ENCODE data around the gene LRBA. TPM values are rescaled to one million over a fixed set of nuclear protein-coding genes. Genes with fewer than 3 reads are reported as not detected.

Gene LRBA
- total RNA-seq, 2 donors from 2014 or later: 55.5 to 77.7 TPM

DNA sequence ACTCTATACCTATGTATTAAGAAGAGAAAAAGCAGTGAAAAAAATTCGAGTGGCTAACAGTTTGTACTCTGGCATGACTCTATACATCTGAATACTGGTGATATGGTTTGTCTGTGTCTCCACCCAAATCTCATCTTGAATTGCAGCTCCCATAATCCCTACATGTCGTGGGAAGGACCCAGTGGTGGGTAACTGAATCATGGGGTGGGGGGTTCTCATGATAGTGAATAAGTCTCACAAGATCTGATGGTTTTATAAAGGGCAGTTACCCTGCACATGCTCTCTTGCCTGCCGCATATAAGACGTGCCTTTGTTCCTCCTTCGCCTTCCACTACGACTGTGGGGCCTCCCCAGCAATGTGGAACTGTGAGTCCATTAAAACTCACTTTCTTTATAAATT lies 70.4 kb downstream of the LRBA start:
- H3K9ac ChIP-seq (ENCODE audit: low read depth in 2 of 2, low read length in 2 of 2): no peak overlapping the region
- H3K36me3 ChIP-seq: no peaks in the 10 kb centered on the region
- DNase-seq: no peak
- H3K27me3 ChIP-seq: no peaks in the 10 kb centered on the region
- H3K4me3 ChIP-seq: no peak overlapping the region
- H3K27ac ChIP-seq: no peak overlapping the region
- no peaks in the 10 kb centered on the region for H3K9me3 ChIP-seq
- TF ChIP-seq, protein P1, sequence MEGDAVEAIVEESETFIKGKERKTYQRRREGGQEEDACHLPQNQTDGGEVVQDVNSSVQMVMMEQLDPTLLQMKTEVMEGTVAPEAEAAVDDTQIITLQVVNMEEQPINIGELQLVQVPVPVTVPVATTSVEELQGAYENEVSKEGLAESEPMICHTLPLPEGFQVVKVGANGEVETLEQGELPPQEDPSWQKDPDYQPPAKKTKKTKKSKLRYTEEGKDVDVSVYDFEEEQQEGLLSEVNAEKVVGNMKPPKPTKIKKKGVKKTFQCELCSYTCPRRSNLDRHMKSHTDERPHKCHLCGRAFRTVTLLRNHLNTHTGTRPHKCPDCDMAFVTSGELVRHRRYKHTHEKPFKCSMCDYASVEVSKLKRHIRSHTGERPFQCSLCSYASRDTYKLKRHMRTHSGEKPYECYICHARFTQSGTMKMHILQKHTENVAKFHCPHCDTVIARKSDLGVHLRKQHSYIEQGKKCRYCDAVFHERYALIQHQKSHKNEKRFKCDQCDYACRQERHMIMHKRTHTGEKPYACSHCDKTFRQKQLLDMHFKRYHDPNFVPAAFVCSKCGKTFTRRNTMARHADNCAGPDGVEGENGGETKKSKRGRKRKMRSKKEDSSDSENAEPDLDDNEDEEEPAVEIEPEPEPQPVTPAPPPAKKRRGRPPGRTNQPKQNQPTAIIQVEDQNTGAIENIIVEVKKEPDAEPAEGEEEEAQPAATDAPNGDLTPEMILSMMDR (IDR thresholded peaks at IDR 0.05): no peak
- intact Hi-C loops (cut with DNase I): no loop called here
- no peaks in the 10 kb centered on the region for H3K4me1 ChIP-seq

DNA sequence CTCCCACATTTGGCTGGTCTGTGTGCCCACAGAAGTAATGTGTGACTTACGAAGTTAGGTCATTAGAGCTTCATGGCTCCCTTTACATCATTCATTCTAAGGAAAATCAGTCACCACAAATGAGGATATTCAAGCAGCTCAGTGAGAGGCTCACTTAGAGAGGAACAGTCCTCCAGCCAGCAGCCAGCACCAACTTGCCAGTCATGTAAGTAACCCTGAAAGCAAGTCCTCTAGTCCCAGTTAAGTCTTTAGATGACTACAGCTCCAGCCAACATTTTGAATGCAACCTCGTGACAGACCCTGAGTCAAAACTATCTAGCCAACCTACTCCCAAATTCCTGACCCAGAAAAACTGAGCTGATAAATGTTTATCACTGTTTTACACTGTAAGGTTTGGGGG lies 71.3 kb downstream of the LRBA start:
- Histone ChIP-seq H3K27me3 (no peaks in the 10 kb centered on the region), H3K36me3 (no peaks in the 10 kb centered on the region), H3K4me1 (no peaks in the 10 kb centered on the region), H3K9me3 (no peaks in the 10 kb centered on the region), H3K4me3 (no peak overlapping the region), H3K9ac (ENCODE audit: low read depth in 2 of 2, low read length in 2 of 2) (no peak overlapping the region), H3K27ac (no peak overlapping the region)
- intact Hi-C loops (cut with DNase I): no loop called here
- TF ChIP-seq, protein P1 (IDR thresholded peaks at IDR 0.05): no peak
- no peak for DNase-seq

- intact Hi-C loops (cut with DNase I): no loop called here
- H3K9ac ChIP-seq (ENCODE audit: low read depth in 2 of 2, low read length in 2 of 2): no peak overlapping the region
- no peaks in the 10 kb centered on the region for H3K36me3 ChIP-seq
- H3K27ac ChIP-seq: no peak overlapping the region
- no peaks in the 10 kb centered on the region for H3K9me3 ChIP-seq
- TF ChIP-seq, protein P1 (IDR thresholded peaks at IDR 0.05): no peak
- H3K27me3 ChIP-seq: no peaks in the 10 kb centered on the region
- no peaks in the 10 kb centered on the region for H3K4me1 ChIP-seq
- no peak for DNase-seq
- H3K4me3 ChIP-seq: no peak overlapping the region
These were observed 72.0 kb downstream of the LRBA start for GRCh38 chr4:150943126-150943525.

- H3K9me3 ChIP-seq: no peaks in the 10 kb centered on the region
- TF ChIP-seq, protein P1 (IDR thresholded peaks at IDR 0.05): no peak
These were observed 72.5 kb downstream of the LRBA start for GRCh38 chr4:150942539-150942938.

GRCh38 chr4:150940123-150940522 lies 75.0 kb downstream of the LRBA start:
- H3K9ac ChIP-seq (ENCODE audit: low read depth in 2 of 2, low read length in 2 of 2): no peak overlapping the region
- TF ChIP-seq, protein P1 (IDR thresholded peaks at IDR 0.05): no peak
- H3K27ac ChIP-seq: no peak overlapping the region
- no peaks in the 10 kb centered on the region for H3K9me3 ChIP-seq
- intact Hi-C loops (cut with DNase I): no loop called here
- no peak overlapping the region for H3K4me3 ChIP-seq
- no peaks in the 10 kb centered on the region for H3K4me1 ChIP-seq
- H3K27me3 ChIP-seq: no peaks in the 10 kb centered on the region
- H3K36me3 ChIP-seq: no peaks in the 10 kb centered on the region
- no peak for DNase-seq

More at GRCh38 chr4:150942539-150942938, 72.5 kb downstream of the LRBA start:
- H3K36me3 ChIP-seq: no peaks in the 10 kb centered on the region
- H3K27me3 ChIP-seq: no peaks in the 10 kb centered on the region
- no peak overlapping the region for H3K27ac ChIP-seq
- intact Hi-C loops (cut with DNase I): no loop called here
- no peak overlapping the region for H3K4me3 ChIP-seq
- H3K9ac ChIP-seq (ENCODE audit: low read depth in 2 of 2, low read length in 2 of 2): no peak overlapping the region
- no peak for DNase-seq
- no peaks in the 10 kb centered on the region for H3K4me1 ChIP-seq

DNA sequence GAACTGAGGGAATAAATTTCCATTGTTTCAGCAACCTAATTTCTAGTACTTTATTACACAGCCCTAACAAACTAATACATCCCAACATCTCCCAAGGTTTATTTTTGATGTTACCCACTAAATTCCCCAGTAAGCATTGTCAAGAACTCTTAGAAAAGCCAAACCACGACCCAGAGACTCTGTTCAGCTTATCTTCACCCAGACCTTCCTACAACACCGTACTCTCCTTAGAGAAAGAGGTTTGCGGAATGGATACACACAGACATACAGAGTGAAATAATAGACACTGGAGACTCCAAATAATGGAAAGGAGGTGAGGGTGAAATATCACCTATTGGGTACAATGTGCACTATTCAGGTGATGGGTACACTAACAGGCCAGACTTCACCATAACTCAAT lies 75.6 kb downstream of the LRBA start:
- no peaks in the 10 kb centered on the region for H3K9me3 ChIP-seq
- no peak for DNase-seq
- no peak overlapping the region for H3K4me3 ChIP-seq
- no peaks in the 10 kb centered on the region for H3K27me3 ChIP-seq
- TF ChIP-seq, protein P1 (IDR thresholded peaks at IDR 0.05): no peak
- H3K36me3 ChIP-seq: no peaks in the 10 kb centered on the region
- H3K4me1 ChIP-seq: no peaks in the 10 kb centered on the region
- no peak overlapping the region for H3K9ac ChIP-seq (ENCODE audit: low read depth in 2 of 2, low read length in 2 of 2)
- intact Hi-C loops (cut with DNase I): no loop called here
- H3K27ac ChIP-seq: no peak overlapping the region

All from colonic mucosa (tissue), 4 donors.